Ishikawa (cell line): ENCODE results near the gene RBMS3.

Experiments
- CEBPB ChIP-seq: IDR thresholded peaks from 2 replicates; pipeline ENCODE4 v1.6.1; 2012
- CREB1 ChIP-seq: IDR thresholded peaks from 2 replicates; pipeline ENCODE4 v1.6.1; 2012; ENCODE audit warnings: low read depth
- EGR1 ChIP-seq: IDR thresholded peaks from 2 replicates; pipeline ENCODE4 v1.6.1; 2012
- EP300 ChIP-seq: IDR thresholded peaks from 2 replicates; pipeline ENCODE4 v1.6.1; 2012; ENCODE audit warnings: borderline replicate concordance
- FOXM1 ChIP-seq: IDR thresholded peaks from 2 replicates; pipeline ENCODE4 v1.6.1; 2012; ENCODE audit warnings: low read depth, borderline replicate concordance
- MAX ChIP-seq: IDR thresholded peaks from 2 replicates; pipeline ENCODE4 v1.6.1; 2012
- NFIC ChIP-seq: IDR thresholded peaks from 2 replicates; pipeline ENCODE4 v1.6.1; 2012
- RAD21 ChIP-seq: IDR thresholded peaks from 2 replicates; pipeline ENCODE4 v1.6.1; 2012; ENCODE audit warnings: low read depth
- TAF1 ChIP-seq: IDR thresholded peaks from 2 replicates; pipeline ENCODE4 v1.6.1; 2012; ENCODE audit warnings: low read depth, mild to moderate bottlenecking
- TCF12 ChIP-seq: IDR thresholded peaks from 2 replicates; pipeline ENCODE4 v1.6.1; 2012; ENCODE audit warnings: low read depth
- TEAD4 ChIP-seq: IDR thresholded peaks from 2 replicates; pipeline ENCODE4 v1.6.1; 2012
- YY1 ChIP-seq: IDR thresholded peaks from 2 replicates; pipeline ENCODE4 v1.6.1; 2012; ENCODE audit warnings: low read depth
- ZBTB7A ChIP-seq: IDR thresholded peaks from 2 replicates; pipeline ENCODE4 v1.6.1; 2012; ENCODE audit warnings: low read depth

GRCh38 chr3:29406291-29406832 lies 125.5 kb downstream of the RBMS3 start:
- TF ChIP-seq NFIC, result no peak
- TF ChIP-seq CEBPB, result no peak
- TF ChIP-seq RAD21, result no peak
- no peak for TF ChIP-seq ZBTB7A
- TF ChIP-seq EGR1, result no peak
- no peak for TF ChIP-seq TCF12
- TF ChIP-seq TEAD4, result no peak
- no peak for TF ChIP-seq TAF1
- TF ChIP-seq EP300, result no peak
- no peak for TF ChIP-seq FOXM1
- TF ChIP-seq YY1, result no peak
- no peak for TF ChIP-seq CREB1
- TF ChIP-seq MAX, result no peak
